ENCODE results near the gene PRXL2A.

The PRXL2A gene

DNA sequence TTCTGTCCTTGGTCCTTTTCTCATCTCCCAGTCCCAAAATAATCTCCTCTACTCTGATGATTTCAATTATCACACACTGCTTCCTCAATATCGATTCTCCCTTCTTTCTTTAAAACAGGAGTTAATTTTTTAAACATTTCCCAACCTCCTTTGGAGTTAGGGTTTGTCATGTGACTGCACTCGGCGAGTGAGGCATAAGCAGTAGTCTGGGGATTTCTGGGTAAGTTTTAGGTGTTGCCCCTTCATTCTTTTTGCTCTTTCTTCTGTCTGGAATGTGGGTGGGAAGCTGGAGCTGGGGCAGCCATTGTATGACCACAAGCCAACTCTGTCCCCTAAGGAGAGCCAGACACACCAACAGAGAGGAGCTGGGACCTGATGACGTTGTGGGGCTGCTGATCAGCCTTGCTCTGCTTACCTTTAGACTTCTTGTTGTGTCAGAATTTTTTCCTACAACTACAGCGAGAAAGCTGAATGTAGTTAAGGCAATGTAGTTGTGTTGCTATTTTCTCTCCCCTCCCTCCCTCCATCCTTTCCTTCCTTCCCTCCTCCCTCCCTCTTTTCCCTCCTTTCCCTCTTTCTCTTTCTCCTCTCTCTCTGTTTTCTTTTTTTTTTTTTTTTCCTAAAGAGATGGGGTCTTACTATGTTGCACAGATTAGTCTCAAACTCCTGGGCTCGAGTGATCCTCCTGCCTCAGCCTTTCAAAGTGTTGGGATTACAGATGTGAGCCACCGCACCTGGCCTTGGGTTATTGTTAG, 39.3 kb downstream of the PRXL2A start:
- no peak for DNase-seq

- DNase-seq, result no peak
Observed at GRCh38 chr10:80448209-80448942, 40.0 kb downstream of the PRXL2A start.

DNA sequence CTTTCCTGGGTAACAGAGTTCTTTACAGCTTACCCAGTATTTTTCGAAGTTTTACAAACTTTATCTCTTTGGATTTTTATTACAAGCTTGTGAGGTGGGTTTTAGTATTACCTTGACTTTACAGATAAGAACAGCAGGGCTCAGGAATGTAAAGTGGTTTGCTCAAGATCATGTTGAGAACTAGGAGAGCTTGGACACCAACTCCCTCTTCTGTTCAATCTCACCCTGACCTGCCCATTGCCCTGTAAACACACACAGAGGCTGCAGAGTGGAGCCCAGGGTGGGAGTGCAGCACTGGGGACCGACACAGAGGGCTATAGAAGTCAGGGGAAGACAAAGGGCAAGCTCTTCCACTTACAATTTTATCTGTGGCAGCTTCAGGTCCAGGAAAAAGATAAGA, 41.2 kb downstream of the PRXL2A start:
- no peak for DNase-seq

GRCh38 chr10:80451132-80451531, 42.8 kb downstream of the PRXL2A start:
- DNase-seq, result no peak

GRCh38 chr10:80452069-80452468, 43.7 kb downstream of the PRXL2A start:
- DNase-seq, result no peak

- no peak for DNase-seq
Observed at GRCh38 chr10:80452640-80453039, 44.3 kb downstream of the PRXL2A start.

DNA sequence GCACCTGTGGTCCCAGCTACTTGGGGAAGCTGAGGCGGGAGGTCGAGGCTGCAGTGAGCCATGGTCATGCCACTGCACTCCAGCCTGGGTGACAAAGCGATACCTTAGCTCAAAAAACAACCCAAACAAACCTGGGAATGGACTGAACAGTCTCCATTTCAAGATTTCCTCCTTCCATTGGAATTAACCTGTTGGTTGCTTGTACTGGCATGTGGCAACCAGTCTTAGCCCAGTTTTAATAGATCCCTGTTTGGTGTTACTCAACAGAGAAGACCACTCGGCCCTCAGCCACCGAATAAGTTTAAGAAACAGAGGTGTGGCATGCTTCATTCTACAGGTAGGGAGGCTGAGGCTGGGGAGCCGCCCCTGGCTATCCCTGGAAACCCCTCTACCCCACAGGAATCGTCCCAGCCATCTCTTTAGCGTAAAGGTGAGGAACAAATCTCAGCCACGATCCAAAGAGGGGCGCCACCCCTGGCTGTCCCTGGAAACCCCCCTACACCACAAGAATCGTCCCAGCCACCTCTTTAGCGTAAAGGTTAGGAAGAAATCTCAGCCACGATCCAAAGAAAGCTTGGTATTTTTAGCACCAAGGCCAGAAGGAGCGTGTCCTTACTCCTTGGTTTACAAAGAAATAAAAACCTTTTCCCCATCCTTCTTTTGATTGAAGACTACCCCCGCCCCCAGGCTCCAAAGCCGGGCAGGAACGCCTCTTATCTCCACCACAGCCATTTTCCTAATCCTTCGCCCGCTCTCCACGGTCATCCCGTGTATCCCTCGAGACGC, 44.9 kb downstream of the PRXL2A start:
- no peak for DNase-seq

- peak; percentile 80 for DNase-seq
Observed at GRCh38 chr10:80453842-80454512, 45.6 kb downstream of the PRXL2A start, which contains the start of gene TSPAN14. Gene TSPAN14 (plus strand): TSS chr10:80454310. CDS start chr10:80489234, 34,924 bp downstream.

DNA sequence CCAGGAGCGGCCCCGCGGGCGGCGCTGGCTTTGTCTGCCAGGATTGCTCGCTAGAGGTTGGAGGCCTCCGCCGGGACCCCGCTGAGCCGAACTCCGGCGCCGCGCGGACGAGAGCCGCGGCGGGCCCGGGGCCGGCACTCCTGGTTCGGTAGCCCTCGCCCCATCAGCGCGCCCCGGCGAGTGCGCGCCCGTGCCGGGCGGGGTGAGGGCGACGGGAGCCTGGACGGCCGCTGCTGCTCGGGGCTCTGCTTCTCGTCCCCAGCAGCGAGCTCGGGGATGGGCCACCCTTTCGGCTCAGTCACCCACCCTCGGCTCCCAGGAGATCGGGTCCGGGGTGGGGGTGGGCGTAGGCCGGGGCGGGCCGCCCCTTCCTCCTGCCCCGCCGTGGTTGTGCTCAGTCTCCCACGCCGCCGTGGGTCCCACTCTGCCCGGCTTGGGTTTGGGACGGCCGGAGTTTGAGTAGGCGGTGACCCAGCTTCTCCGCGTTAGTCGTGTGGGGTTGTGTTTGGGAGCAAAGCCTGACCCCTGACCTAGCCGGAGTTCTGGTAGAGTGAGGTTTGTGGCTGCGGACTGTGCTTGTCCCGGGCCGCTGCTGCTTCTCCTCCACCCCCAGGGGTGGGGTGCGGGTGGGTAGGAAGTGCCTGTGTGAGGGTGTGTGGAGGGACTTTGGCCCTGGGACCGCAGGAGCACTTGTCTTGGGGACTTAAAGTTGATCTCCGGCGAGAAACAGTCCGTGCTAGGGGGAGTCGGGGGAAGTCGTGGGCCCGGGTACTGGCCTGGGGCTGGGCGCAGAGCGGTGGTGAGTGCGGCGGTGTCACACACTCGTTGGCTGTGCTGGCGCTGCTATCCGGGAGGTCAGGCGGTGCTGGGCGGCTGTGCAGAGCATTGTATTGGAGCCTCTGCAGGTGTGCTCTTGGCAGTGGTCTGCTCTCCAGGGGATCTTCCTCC, 46.4 kb downstream of the PRXL2A start:
- no peak for DNase-seq

DNA sequence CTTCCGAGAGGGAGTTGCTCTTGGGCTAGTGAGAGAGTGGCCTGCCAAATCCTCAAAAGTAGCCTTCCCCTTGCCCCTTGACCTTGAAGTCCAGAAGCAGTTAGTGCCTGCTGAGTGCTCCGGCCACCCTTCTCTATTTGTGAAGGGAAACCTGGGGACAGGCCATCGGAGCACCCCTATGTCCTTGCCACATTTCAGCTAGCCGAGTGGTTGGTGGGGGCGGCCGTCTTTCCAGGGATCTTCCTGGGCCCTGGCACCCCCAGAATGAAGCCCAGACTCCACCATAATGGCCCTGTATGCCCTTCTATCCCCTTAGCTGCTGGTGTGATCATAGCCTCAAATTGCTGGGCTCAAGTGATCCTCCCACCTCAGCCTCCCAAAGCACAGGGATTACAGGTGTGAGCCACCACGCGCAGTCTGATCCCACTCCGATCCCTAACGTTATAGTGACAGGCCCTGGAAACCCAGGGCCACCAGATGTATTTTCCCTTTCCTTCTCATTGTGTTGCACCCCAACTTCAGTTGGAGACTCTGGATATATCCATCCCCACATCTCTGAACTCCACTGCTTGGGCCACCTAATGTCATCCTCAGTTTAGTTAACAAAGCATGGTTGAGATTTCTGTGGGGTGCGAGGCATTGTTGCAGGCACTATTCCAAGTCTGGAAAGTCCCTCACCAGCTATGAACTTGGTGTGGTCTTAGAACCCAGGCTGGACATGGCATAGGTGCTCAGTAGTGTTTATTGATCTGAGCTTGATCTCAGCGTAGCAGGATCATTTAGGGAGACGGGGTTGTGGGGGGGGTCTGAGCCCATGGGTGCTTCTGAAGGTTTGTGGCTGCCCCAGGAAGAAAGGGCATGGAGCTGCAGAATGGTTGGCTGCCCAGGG, 47.4 kb downstream of the PRXL2A start:
- no peak for DNase-seq

DNA sequence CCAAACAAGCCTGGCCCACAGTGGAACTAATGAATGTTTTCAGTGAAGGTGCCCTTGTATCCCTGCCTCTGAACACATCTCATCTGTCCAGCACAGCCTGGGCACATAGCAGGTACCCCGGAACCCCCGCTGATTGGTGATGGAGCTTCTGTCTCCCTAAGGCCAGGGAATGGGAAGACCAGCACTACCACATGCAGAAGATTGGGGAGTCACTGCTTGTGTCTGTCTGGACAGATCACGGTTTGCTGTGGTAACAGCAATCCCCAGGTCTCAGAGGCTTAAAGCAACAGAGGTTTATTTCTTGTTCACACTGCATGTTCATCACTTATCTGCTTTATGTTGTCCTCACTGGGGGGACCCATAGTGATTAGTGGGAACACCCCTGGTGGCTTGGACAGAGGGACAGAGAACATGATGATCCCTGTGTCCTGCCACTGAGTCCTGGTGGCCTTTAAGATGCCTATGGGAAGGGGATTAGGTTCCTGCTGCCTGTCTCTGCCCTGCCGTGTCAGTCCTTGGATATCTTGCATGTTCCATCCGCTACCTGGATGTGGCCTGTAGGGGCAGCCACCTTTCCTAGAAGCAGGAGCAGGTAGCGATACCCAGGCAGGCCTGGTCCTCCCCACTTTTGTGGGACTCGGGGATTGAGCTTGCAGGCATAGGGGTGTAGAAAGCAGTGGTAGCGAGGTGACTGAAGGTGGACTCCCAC, 49.4 kb downstream of the PRXL2A start:
- no peak for DNase-seq

GRCh38 chr10:80458263-80458625, 49.9 kb downstream of the PRXL2A start:
- DNase-seq, result no peak

GRCh38 chr10:80458638-80459037, 50.3 kb downstream of the PRXL2A start:
- DNase-seq, result no peak

DNA sequence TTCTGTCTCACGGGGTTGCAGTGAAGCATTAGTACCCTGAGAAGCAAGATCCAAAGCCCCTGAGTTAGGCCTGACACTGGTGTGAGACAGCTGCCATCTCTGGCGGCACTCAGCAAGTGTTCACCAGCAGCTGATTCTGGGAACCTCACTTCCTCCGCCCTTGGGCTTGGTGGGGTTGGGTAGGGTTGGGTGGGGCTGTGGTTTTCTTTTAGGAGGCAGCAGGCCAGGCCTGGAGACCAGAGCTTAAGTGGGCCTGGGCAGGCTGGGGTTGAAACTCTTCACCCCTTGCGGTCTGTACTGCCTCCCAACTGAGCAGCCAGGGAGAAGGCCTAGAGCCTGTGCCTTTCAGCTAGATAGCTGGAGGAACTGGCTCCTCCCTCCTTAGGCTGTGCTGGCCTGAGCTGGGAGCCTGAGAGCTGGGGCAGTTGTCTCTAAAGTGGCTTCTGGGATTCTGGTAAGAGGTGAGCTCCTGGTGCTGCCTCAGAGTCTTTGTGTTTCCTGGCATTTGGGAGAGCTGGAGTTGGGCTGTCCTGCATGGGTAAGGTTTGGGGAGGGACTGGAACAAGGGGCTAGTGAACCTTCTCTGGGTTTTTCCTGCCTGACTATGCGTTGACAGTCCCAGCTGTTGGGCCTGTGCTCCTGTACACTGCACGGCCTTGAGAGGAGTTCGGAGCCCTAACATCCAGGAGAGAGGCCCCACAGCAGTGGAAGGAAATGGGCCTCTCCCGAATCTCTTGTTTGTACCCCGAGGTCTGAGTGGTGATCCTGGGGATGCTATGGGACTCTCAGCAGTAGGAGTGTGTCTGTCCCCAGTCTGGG, 50.9 kb downstream of the PRXL2A start:
- no peak for DNase-seq

DNA sequence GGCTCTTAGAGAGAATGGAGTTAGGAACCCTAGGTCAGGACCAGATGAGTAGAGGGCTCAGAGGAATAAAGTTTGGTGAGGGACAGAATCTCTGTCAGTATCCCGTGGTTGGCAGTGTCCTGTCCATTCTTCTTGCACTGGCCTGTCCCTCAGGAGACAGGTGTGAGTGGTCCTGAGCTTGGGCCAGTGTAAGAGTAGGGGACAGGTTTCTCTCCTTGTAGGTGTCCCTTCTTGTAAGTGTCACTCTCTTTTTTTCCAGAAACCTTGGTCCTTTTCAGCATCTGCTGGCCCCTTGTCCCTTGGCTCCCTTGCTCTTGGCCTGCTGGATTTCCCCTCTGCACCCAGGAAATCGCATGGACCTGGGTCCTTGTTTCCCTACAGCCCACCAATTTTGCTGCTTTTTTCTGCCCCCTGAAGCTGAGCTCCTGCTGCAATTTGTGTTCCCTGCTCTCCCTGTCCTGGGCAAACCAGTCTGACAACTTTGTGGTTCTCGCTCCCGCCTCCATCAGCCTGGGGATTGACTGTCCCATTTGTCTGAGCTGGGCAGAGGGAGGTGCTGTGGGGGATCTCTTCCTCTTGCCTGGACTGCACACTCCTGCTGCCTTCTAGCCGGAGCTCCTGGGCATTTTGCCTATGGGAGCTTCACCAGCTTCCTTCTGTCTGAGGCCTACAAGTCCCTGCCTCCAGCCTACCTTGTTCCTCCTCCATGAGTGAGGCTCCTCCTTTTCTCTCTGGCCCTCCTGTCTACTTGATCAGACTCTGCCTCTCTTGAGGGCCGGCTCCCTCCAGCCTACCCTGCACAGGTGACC, 52.3 kb downstream of the PRXL2A start:
- DNase-seq, result peak; percentile 61

DNA sequence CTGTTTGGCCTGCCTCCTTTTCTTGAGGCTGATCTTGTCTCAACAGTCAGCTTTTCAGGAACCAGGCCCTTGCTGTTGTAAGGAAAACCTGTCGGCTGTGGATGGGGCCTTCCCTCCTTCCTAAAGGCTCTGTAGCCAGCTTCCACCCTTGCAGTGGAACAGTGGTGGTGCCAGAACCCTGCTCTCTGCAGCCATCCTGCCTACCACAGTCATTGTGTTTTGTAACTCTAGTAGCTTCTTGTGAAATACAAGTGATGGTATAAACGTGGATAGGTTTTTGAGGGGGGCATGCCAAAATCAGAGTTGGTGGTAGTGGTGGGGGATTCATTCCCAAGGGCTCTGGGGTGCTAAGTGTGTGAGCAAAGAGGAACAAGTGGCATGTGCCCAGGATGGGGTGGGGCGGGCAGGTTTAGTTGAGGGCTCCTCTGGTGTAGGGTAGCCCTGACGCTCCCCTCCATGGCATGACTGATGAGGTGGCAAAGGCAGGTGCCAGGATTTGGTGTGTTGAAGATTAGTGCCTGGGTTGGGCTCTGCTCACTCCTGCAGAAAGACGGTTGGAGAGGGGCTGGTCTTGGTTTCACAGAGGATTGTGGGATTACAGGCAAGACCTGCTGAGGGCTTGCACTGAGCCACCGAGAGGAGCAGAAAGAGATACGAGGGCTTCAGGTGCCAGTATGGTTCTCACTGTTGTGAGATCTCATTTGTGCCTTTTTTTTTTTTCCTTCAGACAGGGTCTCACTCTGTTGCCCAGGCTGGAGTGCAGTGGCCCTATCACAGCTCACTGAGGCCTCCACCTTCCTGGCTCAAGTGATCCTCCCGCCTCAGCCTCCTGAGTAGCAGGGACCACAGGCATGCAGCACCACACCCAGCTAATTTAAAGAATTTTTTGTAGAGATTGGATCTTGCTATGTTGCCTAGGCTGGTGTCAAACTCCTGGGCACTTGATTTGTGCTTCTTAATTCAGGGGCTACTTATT, 53.1 kb downstream of the PRXL2A start:
- DNase-seq, result no peak

All from fibroblast of skin of abdomen (primary cell).